HG03442 (cell line): ENCODE measurements around the gene TMEM59L.

Experiments
- ATAC-seq: cut with Tn5 transposase; IDR thresholded peaks from one replicate; pipeline ENCODE4 v1.9.1; 2021; ENCODE audit warnings: mild to moderate bottlenecking, moderate library complexity; ENCODE audit not compliant: unreplicated experiment

TMEM59L gene

DNA sequence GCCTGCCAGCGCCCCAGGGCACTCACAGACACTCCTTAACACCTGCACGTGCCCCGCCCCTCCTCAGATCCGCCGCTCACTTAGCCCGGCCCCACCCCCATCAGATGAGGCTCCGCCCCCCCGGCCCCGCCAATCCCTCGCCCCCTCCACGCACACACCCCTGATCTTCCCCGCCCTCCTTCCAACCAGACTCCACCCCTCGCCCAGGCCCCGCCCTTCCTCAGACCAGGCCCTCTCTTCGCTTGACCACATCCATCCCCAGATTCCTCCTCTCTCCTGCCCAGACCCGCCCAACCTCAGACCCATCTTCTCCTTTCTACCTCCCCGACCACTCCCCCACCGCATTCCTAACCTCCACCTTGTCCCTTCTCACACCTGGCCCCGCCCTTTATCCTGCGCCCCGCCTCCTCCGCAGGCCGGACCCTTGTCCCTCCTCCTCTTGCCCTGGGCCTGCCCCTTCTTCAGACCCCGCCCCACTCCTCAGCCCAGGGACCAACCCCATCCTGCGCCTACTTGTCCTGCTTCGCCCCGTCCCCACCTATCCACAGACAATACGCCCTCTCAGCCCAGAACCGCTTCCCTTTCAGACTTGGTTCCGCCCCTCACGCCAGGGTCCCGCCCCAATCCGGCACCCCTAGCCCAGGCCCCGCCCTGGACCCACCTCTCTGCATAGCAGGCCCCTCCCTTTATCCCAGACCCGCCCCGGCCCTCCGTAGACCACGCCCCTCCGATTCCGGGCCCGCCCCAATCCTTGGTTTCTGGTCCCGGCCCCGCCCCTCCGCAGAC is 23.7 kb downstream of the TMEM59L start:
- ATAC-seq = peak; percentile 87

DNA sequence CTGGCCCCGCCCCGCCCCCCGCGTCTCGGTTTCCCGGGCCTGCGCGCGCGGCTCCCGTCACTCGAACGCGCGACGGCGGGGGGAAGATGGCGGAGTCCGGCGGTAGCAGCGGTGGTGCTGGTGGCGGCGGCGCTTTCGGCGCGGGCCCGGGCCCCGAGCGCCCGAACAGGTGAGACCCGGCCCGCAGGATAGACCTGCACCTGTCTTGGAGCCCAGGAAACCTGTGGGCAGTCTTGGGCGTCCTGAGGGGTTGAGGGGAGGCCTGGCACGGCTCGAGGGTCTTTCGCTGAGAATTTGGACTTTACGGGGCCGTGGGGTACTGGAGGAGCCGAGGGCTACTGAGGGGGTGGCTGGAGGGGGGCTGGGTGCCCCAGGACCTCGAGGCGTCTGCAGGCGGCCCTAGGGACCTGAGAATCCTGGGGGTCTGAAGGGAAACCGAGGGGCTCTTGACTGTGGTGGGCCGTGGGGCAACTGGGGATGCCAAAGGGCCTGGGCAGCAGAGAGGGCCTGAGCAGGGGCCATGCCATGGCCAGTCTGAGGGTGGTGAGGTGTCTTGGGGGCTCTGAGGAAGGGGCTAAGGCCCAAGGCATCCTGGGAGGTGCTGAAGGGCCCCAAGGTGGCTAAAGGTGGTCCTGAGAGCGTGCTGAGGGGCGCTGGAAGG is 24.4 kb downstream of the TMEM59L start, which contains the start of gene KLHL26:
Gene KLHL26 (plus strand): TSS at position 60 of the 661 bp plus-strand sequence. CDS start 27 bp downstream, at position 87.
- no peak for ATAC-seq

DNA sequence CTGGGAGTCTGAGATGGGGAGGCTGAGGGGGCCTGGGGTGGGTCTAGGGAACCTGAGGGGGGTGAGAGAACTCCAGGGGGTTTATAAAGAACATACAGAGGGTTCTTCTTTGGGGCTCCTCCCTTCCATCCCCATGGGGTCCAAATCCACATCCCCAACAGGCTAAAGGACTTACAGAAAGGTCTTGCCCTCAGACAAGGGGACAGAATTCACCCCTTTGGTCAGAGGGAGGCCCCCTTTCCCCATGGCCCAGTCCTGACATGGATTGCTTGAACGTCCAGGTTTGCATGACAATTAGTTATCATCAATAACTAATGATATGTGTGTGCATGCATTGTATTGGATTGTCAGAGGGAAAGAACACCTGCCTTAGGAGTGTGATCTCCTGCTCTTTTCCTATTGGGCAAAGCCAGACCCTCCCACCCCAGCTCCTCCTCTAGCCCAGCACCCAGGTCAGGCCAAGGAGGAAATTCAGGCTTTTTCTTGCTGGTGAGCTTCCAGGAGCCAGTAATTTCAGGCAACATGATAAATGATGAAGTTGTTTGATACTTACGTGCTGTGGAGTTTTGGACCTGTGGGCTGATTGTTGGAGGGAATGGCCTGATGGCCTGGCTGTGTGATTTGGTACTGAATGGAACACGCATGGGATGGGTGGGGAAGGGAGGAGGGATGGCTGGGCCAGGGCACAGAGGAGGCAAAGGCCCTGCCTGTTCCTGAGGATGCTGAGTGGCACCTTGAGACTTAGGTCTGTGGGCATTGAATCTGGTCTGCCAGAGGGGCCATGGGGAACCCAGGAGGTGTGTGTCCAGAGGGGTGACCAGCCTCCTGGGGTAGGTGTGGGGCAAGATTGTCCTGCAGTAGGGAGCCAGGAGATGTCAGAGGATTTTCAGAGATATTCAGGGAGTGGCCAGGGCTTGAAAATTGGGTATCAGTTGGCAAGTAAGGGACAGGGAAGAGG is 25.3 kb downstream of the TMEM59L start:
- no peak for ATAC-seq

GRCh38 chr19:18639706-18640243 is 27.1 kb downstream of the TMEM59L start:
- ATAC-seq = no peak

- no peak for ATAC-seq
Measured at GRCh38 chr19:18644196-18645034, 31.7 kb downstream of the TMEM59L start.

GRCh38 chr19:18645035-18645511 is 32.4 kb downstream of the TMEM59L start:
- ATAC-seq = no peak

- ATAC-seq = no peak
Measured at GRCh38 chr19:18646535-18647370, 34.1 kb downstream of the TMEM59L start.

DNA sequence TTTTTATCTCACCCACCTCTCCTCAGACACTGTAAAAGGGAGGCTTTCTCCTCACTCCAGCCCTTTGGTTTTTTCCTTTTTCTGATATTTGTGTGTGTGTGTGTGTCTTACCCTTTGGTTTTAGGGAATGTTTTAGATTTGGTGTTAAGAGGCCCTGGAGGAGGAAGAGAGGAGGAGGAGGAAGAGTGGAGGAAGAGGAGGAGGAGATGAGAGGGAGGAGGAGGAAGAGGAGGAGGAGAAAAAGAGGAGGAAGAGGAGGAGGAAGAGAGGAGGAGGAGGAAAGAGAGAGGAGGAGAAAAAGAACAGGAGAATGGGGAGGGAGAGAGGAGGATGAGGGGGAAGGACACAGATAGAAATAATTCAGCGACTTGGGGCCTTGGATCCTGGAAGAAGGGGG is 34.7 kb downstream of the TMEM59L start:
- no peak for ATAC-seq

- ATAC-seq = no peak
Measured at GRCh38 chr19:18647807-18648206, 35.1 kb downstream of the TMEM59L start.

DNA sequence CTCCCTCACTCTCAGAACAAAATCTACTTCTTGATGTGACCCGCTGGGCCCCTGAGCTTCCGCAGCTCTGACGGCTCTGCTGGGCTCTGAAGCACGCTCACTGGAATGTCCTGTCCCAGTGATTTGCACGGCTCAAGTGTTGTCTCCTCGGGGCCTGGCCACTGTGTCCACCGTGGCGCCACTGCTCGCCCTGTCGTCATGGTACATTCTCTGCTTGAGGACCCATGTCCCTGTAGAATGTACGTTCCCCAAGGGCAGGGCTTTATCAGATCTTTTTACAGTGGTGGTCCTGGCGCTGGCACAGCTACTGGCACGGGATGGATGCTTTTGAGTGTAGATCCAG is 36.3 kb downstream of the TMEM59L start:
- no peak for ATAC-seq

DNA sequence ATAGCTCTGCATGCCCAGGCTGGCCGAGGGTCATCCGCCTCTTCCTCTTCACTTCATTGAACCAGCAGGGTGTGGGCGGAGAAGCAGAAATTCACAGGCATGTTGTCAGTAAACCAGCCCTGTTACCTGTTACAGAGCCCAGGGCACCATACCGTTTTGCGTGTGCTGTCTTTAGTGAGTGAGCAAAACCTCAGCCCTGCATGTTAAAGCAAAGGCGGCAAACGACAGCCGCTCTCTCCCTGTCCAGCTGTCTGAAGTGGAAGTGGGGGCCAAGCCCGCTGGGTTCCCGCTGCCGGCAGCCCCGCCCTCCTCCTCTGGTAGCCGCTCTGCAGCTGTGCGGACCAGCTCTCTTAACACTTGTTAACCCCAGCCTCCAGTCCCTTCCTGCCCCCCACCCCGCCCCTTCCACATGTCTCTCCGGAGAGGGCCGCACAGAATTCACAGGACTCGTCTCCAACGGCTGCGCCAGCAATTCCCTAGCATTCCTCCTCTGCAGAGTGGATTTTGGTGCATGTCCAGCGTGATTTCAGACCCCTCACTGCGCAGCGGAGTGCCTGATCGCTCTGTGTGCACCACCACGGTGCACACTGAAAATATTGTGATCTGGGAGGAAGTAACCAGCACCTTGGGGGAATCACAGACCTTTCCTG is 36.8 kb downstream of the TMEM59L start:
- ATAC-seq = no peak

DNA sequence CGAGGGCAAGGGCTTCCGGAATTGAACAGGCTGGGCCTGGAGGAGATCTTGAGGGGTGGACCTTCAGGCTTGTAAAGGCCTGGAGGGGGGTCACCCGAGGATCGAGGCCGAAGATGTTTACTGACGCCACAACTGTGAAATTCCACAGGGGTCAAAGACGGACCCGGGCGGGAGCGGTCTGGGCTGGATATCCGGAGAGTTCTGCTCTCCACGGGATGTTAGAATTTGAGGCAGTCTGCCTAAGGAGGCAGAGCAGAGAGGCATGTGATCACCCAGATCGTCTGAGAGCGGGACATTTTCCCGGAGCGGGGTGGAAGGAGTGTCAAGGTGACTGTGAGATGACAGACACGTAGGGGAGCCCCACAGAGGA is 37.3 kb downstream of the TMEM59L start:
- ATAC-seq = no peak

GRCh38 chr19:18650468-18651041 is 37.9 kb downstream of the TMEM59L start:
- no peak for ATAC-seq

GRCh38 chr19:18651300-18651699 is 38.6 kb downstream of the TMEM59L start:
- ATAC-seq = no peak

GRCh38 chr19:18651733-18652132 is 39.1 kb downstream of the TMEM59L start:
- no peak for ATAC-seq

DNA sequence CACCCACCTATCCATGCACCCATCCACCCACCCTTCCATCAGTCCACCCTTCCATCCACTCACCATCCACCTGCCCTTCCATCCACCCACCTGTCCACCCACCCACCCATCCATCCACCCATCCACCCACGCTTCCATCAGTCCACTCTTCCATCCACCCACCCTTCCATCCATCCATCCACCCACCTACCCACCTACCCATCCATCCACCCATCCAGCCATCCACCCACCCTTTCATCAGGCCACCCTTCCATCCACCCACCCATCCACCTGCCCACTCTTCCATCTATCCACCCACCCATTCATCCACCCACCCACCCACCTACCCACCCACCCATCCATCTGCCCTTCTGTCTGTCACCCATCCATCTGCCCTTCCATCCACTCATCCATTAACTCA is 41.2 kb downstream of the TMEM59L start:
- ATAC-seq = no peak

DNA sequence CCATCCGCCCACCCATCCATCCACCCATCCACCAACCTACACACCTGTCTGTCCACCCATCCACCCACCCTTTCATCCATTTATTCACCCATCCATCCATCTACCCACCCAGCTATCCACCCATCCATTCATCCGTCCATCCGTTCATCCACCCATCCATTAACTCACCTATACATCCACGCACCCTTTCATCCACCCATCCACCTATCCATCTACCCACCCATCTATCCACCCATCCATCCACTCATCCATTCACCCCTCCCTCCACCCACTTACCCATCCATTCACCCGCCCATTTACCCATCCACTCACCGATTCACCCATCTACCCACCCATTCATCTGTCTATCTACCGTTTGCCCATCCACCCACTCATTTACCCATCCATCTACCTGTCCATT is 41.8 kb downstream of the TMEM59L start:
- no peak for ATAC-seq

DNA sequence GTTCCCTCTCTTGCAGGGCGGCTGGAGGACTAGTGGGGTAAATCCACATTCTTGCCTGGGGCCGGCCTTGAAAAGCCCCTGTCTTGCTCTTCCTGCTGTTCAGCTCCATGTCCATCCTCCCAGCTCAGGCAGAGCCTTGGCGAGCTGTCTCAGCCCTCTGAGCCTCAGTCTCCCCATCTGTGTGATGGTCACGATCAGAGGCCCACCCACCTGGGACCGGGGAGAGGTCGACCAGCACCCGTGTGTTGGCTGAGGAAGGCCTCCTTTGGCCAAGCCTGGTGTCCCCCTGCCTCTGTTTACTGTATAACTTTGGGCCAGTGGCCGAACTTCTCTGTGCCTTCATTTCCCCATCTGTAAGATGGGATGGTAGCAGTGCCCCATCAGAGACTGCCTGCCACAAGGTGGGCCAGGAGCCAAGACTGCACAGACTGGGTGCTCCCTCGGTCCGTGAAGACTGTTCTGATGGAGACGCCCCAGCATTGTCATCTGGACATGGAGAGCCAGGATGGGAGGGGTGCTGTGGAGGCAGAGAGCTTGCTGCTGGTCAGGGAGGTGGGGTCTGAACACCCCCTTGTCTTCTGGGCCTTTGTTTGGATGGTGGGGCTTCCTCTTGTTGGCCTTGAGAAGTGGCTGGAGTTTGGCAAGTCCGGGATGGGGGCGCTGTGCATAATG is 42.6 kb downstream of the TMEM59L start:
- ATAC-seq = no peak
